GM19328 (cell line): Measurements from ENCODE around the gene SLC35F1.

ENCODE experiments used
- ATAC-seq: cut with Tn5 transposase; IDR thresholded peaks from one replicate; pipeline ENCODE4 v1.9.1; 2021; ENCODE audit warnings: mild to moderate bottlenecking, moderate library complexity; ENCODE audit not compliant: unreplicated experiment

The SLC35F1 gene

DNA sequence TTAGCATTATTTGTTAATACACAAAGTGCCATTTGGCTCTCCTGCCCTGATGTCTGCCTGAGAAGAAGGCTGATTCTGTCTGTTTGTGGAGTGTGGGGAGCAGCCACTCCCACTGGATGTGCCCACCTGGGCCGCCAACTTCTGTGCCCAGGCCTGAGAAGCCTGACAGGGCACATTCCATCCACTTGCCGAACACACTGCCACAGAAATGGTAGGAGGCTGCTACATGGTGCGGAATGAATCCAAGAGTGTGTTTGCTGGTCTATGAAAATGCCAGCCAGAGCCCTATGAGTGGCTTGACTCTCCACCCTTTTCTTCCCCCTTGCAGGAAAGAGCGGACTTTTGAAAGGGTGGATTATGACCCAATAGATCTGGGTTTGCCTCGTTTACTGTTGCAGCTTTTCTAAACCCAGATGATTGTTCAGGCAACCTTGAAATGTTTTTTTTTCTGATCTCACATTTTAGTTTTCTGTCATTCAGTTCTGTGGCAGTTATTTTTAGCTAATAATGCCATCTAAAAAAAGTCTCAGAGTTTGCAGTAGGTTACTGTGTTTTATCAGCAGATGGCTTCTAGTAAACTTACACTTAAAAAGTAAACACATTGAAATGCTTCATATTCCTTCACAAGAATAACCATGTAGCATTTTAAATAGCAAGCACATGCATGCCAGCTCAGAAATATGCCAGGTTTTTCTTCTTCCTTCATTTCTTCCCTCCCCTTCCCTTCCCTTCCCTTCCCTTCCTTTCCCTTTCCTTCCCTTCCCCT is 196.5 kb downstream of the SLC35F1 start:
- ATAC-seq = no peak

DNA sequence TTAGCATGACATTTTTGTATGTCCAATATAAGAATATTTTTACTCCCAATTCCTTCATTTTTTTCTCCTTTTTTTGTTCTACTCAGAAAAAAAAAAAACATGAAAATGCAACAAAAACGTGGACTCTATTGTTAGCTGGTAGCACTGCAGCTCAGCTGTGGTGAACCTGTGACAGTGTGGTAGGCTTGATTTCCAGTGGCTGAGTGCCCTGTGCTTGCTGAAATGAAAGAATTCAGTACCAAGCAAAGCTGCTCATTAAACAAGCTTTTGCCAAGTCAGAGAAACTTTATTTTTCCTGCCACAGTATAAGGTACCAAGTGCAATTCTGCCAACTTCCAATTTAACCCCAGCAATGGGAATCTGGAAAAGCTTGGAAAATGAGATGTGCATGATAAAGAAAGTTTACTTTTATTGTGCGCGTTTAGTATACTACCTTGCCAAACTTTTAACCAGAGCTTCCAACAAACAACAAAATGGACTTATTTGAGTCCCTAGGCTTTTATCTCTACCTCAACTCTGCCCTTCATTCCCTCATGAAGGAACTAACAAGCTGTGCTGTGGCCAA is 215.2 kb downstream of the SLC35F1 start:
- ATAC-seq = no peak

DNA sequence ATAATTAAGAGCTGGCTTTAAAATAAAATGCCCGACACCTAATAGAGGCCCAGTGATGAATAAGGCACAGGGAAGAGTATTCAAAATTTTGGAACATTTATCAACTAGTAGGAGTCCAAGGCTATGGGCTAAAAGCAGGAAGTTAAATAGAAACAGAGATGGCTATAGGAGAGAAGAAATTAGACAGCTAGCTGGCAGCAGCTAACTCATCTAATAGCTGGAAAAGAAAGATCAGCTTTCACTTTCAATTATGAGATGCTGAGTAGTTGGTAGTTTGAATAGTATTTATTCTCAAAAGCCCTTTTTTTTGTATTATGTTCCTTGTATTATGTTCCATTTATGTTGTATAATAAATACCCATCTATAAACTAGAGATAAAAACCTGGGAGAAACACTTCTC is 215.7 kb downstream of the SLC35F1 start:
- no peak for ATAC-seq

DNA sequence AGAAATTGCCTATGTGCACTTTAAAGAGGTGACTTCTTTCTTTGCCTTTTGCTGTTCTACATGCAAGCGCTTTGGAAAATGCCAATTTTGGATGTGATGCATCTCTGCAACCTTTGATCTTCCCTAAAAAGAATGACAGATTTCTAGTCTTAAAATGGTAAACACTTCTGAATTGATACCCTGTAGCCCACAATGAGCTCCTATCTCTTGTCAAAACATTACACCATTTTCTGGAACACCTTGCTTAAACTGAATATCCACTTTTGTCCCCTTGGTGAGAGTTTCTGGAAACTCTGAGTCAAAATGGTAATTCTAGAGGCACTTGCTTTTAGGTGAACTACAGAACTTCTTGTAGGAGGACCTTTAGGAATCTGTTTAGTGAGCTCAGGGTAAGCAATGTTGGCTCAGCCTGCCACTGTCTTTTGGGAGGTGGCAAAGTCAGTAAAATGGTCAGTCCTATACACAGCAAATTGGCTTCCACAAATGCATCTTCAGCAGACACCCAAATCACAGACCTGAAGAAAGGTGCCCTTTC is 216.5 kb downstream of the SLC35F1 start:
- ATAC-seq = no peak

DNA sequence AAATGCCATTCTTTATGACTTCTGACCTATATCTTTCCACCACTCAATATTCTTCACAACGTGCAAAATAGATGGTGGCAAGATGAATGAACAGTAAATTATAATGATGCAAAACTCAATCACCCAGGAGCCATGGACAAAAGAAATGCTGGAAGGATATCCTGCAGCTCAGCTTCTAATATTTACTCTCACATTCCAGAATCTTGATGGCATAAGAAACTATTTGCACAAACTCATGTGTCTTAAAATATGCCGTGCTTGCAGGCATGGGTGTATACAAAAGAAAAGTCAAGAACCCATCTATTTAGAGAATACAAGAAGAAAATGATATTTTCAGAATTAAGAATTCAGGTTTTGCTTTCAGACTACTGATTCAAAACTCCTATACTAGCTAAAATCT is 217.8 kb downstream of the SLC35F1 start:
- no peak for ATAC-seq

DNA sequence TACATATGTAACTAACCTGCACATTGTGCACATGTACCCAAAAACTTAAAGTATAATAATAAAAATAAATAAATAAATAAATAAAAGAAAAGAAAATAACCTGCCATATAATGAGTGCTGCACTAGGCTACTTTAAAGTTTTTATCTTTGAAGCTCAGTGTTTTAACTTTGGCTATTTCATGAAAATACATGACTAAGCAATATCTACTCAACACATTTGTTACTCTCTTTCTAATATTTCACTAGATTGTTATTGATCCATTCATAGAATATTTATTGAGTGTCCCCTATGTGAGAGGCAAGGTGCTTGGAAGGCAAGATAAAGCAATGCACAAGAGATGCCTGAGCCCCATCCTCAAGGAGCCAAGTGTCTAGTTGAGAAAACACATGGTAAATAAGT is 221.7 kb downstream of the SLC35F1 start:
- no peak for ATAC-seq

DNA sequence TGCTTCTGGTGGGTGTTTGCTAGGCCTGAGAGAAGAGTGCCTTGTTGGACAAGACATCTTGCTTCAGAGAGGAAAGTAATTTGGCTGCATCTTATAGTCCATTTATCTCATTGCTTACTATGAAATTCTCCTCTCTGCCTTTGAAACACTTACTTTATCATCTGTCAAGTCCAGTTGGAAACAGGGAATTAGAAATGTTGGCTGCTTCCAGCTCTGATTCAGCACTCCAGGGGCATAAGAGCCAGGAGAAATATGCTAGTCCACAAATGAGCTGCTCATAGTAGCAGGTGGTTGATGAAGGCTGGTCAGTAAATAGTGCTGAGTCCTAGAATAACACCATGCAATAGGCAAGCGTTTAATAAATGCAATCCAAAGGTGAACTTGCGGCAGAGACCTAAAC is 227.1 kb downstream of the SLC35F1 start:
- no peak for ATAC-seq

DNA sequence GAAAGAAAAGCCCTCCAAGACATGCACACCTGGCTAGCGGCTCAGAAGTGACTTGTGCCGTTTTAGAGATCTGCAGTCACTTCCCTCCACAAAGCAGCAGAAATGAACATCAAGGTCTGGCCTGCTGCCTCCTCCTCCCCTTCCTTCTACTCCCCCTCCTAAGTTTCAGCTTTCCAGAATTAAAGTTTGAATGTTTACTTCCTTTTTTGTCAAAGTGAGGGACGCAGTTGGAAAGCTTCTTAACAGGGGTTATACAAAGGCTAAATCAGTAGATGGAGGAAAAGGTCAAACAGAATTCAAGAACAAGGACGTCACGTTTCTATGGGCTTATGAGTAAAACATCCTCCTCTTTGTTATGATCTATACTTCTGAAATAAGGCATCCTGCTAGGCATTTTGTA is 227.7 kb downstream of the SLC35F1 start:
- no peak for ATAC-seq

DNA sequence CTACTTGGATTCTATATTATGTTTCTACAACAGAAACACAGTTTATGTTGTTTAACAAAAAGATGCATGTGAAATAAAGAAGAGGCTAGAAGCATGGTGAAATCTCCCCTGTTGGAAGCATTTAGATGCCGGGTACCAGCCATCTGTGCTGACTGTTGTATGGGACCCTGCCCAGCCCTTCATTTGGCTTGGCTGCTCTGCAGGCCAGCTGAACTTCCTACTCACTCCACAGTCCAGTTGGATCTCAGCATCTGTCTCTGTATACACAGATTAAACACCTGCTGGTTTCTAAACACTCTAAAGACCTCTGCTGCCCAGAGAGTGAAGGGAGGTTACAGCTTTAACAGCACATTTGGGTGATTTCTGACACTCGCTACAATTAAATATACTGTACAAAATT is 228.3 kb downstream of the SLC35F1 start:
- no peak for ATAC-seq

DNA sequence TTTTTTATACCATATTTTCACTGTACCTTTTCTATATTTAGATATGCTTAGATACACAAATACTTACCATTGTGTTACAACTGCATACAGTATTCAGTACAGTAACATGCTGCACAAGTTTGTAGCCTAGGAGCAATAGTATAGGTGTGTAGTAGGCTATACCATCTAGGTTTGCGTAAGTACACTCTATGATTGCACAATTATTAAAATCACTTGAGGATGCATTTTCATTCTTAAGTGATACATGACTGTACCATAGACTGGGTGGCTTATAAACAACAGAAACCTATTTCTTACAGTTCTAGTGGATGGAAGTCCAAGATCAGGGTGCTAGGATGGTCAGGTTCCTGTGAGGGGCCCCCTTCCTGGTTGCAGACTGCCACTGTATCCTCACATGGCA is 234.1 kb downstream of the SLC35F1 start:
- ATAC-seq = no peak

DNA sequence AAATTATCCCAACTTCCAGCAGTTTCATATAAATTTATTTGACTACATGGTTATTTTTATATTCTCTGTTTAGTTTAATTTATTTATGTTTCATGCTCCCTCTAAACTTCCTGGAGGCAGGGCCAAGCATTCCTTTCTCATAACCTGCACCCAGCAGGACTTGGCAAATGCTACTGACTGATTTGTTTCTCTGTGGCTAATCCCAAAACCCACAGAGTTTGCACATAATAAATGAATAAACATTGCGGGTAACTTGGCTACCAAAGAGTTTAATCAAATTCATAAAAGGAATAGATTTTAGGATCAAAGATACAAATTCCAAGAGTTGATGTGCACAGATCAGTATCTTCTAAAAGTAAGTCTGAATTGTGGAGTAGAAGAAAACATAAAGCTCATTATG is 239.5 kb downstream of the SLC35F1 start:
- no peak for ATAC-seq

DNA sequence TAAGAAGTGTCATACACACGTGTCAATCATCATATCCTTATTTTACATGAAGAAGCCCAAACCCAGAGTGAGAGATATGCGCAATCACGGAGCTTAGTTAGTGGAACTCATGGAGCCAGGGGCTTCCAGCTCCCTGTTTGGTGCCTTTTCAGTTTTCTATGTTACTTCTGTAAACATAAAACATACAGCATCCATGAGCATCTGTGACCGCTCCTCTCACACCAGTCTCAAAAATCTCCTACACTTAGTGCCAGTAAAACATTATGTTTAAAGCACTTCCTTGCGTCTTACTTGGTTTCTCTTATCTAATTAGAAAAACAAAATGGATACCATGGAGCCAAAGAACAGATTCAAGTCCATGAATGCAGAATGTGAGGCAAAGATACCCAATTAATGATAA is 240.4 kb downstream of the SLC35F1 start:
- ATAC-seq = no peak

DNA sequence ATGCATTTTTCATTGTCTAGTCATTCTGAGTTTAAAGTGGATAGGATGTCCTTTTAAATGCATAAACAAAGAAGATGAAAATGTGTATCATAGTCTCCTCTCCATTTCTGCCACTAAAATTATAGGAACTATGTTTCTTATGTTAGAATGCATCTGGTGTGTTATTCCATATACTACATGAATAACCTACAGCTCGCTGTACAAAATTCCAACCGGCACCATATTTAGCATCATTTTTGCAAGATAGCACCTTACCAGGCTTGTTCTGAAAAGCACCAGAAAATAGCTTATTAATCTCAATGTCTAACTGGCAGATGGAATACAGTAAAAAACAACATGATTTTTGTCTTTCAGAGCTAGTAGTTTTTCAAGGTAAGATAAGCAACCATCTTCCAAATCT is 241.5 kb downstream of the SLC35F1 start:
- no peak for ATAC-seq

DNA sequence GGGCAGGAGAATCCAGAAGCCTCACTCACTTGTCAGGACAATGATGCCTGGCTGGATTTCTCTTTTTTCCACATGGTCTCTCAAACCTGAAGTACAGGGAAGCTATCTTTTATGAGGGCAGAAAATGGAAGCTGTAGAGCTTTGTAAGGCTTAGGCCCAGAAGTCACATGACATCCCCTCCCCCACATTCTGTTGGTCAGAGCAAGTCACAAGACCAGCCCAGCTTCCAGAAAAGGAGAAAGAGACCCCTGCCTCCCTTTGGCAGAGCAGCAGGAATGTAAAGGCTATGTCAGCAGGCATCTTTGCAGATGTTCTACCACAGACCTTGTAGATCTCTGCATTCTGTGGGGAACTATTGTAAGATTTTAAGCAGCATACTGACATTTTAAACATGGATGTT is 245.5 kb downstream of the SLC35F1 start:
- ATAC-seq = no peak

DNA sequence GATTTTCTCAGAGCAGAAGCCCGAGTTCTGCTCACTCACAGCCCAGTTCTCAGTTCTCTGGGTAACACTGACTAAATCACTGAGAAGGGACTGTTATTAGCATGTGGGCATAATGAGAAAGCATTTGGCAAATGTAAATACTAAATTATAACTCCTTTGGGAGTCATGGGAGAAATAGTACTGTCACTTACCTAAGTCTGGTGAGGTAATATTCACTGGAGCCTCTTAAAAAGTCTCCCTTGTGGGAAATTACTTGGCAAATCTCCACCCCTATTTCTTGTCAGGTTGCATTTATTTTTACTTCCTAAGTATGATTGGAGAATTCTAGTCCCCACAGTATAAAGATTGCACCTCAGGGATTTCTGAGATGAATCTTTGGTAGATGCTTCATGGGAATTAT is 254.3 kb downstream of the SLC35F1 start:
- no peak for ATAC-seq

DNA sequence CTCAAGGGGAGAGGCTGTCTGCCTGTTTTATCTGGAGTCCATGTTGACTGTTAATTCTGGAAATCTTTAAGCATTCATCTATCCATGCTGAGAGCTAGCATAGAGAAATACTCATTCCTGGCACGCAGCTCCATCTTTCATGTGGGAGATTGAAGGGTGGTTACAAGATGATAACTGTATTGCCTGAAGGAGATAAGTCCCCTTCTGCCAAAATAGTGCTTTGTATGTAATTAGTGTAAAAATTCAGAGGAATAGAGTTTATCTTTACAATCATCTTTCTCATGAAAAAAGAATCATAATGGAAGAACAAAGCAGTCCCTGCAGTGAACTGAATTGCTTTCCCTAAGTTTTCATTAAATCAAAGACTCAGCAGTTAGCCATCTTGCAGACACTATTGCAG is 256.5 kb downstream of the SLC35F1 start:
- no peak for ATAC-seq

DNA sequence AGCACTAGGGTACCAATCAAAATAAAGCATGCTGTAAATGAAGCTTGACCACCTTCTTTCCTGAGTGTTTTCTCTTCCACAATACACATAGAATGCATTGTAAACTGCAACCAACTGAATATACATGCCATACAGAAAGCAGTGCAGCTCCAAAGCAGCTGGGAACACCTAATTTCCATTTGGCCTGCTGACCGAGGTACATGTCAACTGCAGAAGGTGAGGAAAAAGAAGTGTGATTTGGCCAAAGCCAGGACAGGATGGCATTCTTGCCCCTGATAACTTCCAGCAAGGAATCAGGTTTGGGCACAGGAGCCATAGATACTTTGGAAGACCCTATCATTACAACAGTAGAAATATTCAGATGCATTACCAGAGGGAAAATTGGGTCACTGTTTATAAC is 258.4 kb downstream of the SLC35F1 start:
- no peak for ATAC-seq

DNA sequence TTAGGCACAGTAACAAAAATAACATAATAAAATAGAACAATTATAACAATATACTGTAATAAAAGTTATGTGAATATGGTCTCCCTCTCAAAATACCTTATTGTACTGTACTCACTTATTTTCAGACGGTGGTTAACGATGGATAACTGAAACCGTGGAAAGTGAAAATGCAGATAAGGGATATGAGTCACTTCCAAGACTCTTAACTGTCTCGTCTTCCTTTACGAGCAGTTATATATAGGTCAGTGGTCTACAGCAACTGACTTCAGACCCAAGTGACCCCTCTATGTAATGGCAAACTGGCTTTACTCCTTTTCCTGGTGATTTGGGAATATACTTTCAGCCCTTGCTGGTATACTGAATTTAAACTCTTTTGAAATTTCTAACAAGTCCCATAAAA is 261.4 kb downstream of the SLC35F1 start:
- ATAC-seq = no peak

DNA sequence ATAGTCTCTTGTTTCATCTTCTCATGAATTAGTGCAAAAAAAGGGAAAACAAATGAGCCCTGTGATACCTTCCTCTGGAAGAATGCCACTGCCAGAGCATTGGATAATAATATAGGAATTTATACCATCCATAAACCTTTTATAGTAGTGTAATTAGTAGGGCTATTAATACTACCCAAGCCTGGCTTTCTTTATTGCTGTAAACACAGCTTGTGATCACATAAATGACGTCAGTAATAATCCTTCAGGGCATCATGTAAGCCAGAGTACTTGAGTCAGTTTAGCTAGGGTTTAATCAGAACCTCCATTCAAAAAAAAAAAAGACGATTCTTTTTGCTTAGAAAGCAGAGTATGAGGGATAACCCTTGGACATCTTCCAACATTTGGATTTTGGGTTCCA is 264.8 kb downstream of the SLC35F1 start:
- no peak for ATAC-seq

DNA sequence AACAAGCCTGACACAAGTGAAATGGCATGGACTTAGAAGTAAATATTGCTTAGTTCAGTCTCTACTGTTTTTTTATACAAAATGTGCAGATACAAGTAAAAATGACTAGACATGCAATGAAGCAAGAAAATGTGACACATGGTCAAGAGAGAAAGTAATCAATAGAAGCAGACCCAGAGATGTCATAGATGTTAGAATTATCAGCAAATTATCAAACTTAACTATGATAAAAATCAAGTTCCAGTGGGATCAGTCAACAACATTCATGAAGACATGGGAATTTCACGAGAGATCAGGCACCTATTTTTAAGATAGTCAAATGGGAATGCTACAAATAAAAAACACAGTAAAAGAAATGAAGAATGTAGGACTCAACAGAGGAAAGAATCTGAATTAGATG is 267.0 kb downstream of the SLC35F1 start:
- no peak for ATAC-seq

DNA sequence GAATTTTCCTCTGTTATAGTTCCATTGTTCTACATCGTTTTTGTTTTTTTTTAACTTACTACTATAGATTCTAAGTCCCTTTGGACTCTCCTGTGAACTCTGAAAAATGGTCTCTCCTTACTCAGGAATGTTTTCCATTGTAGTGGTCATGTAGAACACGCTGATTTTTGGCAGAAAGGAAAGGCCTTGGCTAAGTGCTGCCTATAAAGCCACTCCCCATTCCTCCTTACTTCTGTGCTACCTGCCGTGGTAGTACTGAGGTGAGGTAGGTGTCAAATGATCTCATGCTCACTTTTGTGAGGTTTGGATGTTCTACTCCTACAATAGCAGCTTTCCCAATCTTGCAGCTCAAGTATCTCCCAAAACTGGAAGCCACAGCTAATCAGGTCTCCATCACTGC is 270.7 kb downstream of the SLC35F1 start:
- no peak for ATAC-seq

DNA sequence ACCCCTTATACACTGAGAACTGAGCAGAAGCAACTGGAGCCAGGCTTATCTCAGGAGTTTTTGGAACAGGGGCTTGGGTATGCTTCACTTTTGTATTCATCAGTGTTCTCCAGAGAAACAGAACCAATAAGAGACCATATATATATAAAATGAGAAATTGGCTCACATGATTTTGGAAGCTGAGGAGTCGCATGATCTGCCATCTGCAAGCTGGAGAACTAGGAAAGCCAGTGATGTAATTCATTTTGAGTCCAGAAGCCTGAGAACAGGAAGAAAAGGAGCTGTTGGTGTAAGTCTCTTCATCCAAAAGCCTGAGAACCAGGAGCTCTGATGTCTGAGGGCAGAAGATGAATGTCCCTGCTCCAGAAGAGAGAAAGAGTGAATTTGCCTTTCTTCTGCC is 272.0 kb downstream of the SLC35F1 start:
- no peak for ATAC-seq
